ENCODE results near the gene CENPP. TPM values are rescaled to one million over a fixed set of nuclear protein-coding genes. Genes with fewer than 3 reads are reported as not detected.

CENPP gene
- total RNA-seq, 4 donors from 2014 or later, result 1.5 to 11.6 (median 5.5) TPM

DNA sequence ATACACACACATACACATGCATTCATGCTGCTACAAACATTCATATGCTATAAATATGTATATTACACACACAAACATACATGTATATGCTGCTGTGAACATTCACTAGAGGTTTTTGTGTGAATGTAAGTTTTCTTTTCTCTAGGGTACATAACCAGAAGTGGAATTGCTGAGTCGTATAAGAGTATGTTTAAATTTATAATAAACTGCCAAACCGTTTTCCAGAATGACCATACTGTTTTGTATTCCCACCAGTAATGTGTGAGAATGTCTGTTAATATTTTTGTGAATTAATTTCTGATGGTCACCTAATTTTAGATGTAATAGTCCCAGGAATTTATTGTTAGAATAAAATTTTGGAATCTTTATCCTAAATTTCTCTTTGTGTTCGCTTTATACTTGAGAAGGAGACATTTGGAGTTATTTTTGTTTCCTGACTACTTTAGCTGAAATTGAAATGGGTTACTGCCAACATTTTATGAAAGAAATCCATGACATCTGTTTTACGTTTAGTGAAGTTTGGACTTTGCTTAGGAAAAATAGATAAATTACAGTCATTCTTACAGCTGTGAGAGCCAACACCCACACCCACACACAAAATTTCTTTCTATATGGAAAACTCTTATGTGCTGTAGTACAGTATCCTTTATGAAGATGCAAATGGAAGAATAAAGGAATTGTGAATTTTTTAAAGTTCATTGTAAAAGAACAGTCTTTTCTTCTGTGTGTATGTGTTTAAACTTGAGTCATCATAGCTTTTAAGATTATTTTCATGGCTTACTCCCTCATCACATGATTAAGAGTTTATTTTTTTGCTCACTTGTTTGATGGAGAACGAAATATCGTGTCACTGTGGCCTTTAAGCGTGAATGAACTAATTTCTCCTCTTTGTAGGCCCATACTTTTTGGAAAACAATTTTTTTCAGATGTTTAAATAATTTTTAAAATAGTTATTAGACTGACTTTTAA is 24.3 kb downstream of the CENPP start:
- Histone ChIP-seq H3K4me1 (no peaks in the 10 kb centered on the region), H3K27me3 (no peaks in the 10 kb centered on the region), H3K4me3 (replicated peaks in 1 of 3) (no peak overlapping the region), H3K36me3 (no peaks in the 10 kb centered on the region), H3K27ac (peak overlapping the region in 2 of 3 donors; percentile 22 to 24), H3K9me3 (no peaks in the 10 kb centered on the region)
- DNase-seq, result no peak
- TF ChIP-seq, protein P1, sequence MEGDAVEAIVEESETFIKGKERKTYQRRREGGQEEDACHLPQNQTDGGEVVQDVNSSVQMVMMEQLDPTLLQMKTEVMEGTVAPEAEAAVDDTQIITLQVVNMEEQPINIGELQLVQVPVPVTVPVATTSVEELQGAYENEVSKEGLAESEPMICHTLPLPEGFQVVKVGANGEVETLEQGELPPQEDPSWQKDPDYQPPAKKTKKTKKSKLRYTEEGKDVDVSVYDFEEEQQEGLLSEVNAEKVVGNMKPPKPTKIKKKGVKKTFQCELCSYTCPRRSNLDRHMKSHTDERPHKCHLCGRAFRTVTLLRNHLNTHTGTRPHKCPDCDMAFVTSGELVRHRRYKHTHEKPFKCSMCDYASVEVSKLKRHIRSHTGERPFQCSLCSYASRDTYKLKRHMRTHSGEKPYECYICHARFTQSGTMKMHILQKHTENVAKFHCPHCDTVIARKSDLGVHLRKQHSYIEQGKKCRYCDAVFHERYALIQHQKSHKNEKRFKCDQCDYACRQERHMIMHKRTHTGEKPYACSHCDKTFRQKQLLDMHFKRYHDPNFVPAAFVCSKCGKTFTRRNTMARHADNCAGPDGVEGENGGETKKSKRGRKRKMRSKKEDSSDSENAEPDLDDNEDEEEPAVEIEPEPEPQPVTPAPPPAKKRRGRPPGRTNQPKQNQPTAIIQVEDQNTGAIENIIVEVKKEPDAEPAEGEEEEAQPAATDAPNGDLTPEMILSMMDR (IDR thresholded peaks at IDR 0.05), result no peak
- TF ChIP-seq POLR2A (IDR thresholded peaks at IDR 0.05), result no peak
- 74 to 77% methylated on average over 7 of the region's 7 CpGs for WGBS, 2 donors
- intact Hi-C loops (cut with DNase I), result no loop called here

DNA sequence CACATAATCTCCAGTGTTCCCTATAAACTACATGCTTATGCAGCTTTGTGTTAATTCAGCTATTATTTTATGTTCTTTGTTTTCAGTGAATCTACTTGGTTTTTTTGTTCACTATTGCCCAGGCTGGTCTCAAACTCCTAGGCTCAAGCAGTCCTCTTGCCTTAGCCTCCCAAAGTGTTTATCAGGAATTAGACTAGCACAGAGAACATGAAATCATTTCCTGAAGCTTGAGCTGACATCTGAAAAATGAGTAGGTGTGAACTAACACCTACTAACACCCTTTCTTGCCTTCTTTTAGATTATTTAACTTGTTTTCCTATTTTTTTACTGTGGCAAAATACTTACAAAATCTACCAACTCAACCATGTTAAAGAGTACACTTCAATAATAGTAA is 25.0 kb downstream of the CENPP start:
- H3K27me3 ChIP-seq, result no peaks in the 10 kb centered on the region
- intact Hi-C loops (cut with DNase I), result no loop called here
- H3K36me3 ChIP-seq, result no peaks in the 10 kb centered on the region
- no peak overlapping the region for H3K4me3 ChIP-seq (replicated peaks in 1 of 3)
- no peaks in the 10 kb centered on the region for H3K4me1 ChIP-seq
- TF ChIP-seq, protein P1 (IDR thresholded peaks at IDR 0.05), result no peak
- TF ChIP-seq POLR2A (IDR thresholded peaks at IDR 0.05), result no peak
- DNase-seq, result no peak
- H3K9me3 ChIP-seq, result no peaks in the 10 kb centered on the region
- H3K27ac ChIP-seq, result peak overlapping the region in 1 of 3 donors; percentile 19

GRCh38 chr9:92353051-92353450 is 27.3 kb downstream of the CENPP start:
- no peak overlapping the region for H3K4me3 ChIP-seq (replicated peaks in 1 of 3)
- no peaks in the 10 kb centered on the region for H3K36me3 ChIP-seq
- intact Hi-C loops (cut with DNase I), result no loop called here
- H3K9me3 ChIP-seq, result no peaks in the 10 kb centered on the region
- WGBS, 2 donors, result 89 to 93% methylated on average over 6 of the region's 6 CpGs
- H3K27me3 ChIP-seq, result no peaks in the 10 kb centered on the region
- no peak for DNase-seq
- TF ChIP-seq POLR2A (IDR thresholded peaks at IDR 0.05), result no peak
- TF ChIP-seq, protein P1 (IDR thresholded peaks at IDR 0.05), result no peak
- H3K4me1 ChIP-seq, result no peaks in the 10 kb centered on the region
- no peak overlapping the region for H3K27ac ChIP-seq

- no peak for DNase-seq
- Histone ChIP-seq H3K36me3 (no peaks in the 10 kb centered on the region), H3K27me3 (no peaks in the 10 kb centered on the region), H3K9me3 (no peaks in the 10 kb centered on the region), H3K27ac (no peak overlapping the region), H3K4me1 (no peaks in the 10 kb centered on the region), H3K4me3 (replicated peaks in 1 of 3) (no peak overlapping the region)
- TF ChIP-seq POLR2A (IDR thresholded peaks at IDR 0.05), result no peak
- TF ChIP-seq, protein P1 (IDR thresholded peaks at IDR 0.05), result no peak
- WGBS, 2 donors, result 78 to 82% methylated on average over 2 of the region's 2 CpGs
- intact Hi-C loops (cut with DNase I), result no loop called here
Observed at GRCh38 chr9:92359394-92359995, 33.7 kb downstream of the CENPP start.

DNA sequence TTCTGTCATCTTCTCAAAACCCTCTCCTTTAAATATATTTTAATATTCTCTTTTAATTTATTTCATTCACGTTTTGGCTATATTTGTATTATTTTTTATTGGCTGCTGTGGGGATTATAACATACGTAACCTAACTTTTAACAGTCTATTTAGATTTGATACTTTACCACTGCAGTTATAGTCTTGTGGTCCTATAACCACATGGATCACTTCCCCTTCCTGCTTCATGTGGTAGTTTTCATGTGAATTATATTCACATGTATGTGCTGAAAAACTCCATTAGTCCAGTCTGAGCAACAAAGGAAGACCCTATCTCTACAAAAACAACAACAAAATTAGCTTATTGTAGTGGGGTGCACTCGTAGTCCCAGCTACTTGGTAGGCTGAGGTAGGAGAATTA is 34.3 kb downstream of the CENPP start:
- intact Hi-C loops (cut with DNase I), result no loop called here
- no peak overlapping the region for H3K27ac ChIP-seq
- H3K4me1 ChIP-seq, result no peaks in the 10 kb centered on the region
- H3K9me3 ChIP-seq, result no peaks in the 10 kb centered on the region
- TF ChIP-seq, protein P1 (IDR thresholded peaks at IDR 0.05), result no peak
- no peak for TF ChIP-seq POLR2A (IDR thresholded peaks at IDR 0.05)
- H3K4me3 ChIP-seq (replicated peaks in 1 of 3), result no peak overlapping the region
- no peak for DNase-seq
- no peaks in the 10 kb centered on the region for H3K36me3 ChIP-seq
- no peaks in the 10 kb centered on the region for H3K27me3 ChIP-seq
- WGBS, 2 donors, result 87 to 90% methylated on average over 3 of the region's 3 CpGs

Data from thyroid gland (tissue), 4 donors.